Endothelial cell of hepatic sinusoid (primary cell): ENCODE data around the gene ONECUT3.

ENCODE experiments used
- in situ Hi-C: cut with HindIII; loops from 2 replicates; pipeline ENCODE4 v1.10.0; 2017; ENCODE audit warnings: low sequenced_read_pairs

ONECUT3 gene

GRCh38 chr19:1812426-1813191 lies 59.3 kb downstream of the ONECUT3 start:
- in situ Hi-C loops: no loop called here

- in situ Hi-C loops: no loop called here
Measured at GRCh38 chr19:1813192-1814182, 60.2 kb downstream of the ONECUT3 start.

- in situ Hi-C loops: no loop called here
Measured at GRCh38 chr19:1814391-1814790, 61.1 kb downstream of the ONECUT3 start.

- in situ Hi-C loops: no loop called here
Measured at GRCh38 chr19:1814833-1815604, 61.7 kb downstream of the ONECUT3 start.

- in situ Hi-C loops: no loop called here
Measured at GRCh38 chr19:1815605-1816529, 62.6 kb downstream of the ONECUT3 start.

- in situ Hi-C loops: no loop called here
Measured at GRCh38 chr19:1816530-1817298, 63.4 kb downstream of the ONECUT3 start.

- in situ Hi-C loops: no loop called here
Measured at GRCh38 chr19:1817553-1818179, 64.4 kb downstream of the ONECUT3 start.

GRCh38 chr19:1818549-1819195 lies 65.4 kb downstream of the ONECUT3 start:
- in situ Hi-C loops: no loop called here

- in situ Hi-C loops: no loop called here
Measured at GRCh38 chr19:1819341-1820255, 66.3 kb downstream of the ONECUT3 start.

GRCh38 chr19:1822210-1822609 lies 68.9 kb downstream of the ONECUT3 start:
- in situ Hi-C loops: no loop called here

- in situ Hi-C loops: no loop called here
Measured at GRCh38 chr19:1823020-1823419, 69.7 kb downstream of the ONECUT3 start.

GRCh38 chr19:1823539-1824251 lies 70.4 kb downstream of the ONECUT3 start:
- in situ Hi-C loops: no loop called here

GRCh38 chr19:1824252-1824622 lies 70.9 kb downstream of the ONECUT3 start:
- in situ Hi-C loops: no loop called here

GRCh38 chr19:1825909-1826556 lies 72.7 kb downstream of the ONECUT3 start:
- in situ Hi-C loops: no loop called here

GRCh38 chr19:1826557-1827521 lies 73.5 kb downstream of the ONECUT3 start:
- in situ Hi-C loops: no loop called here
